ENCODE results near the gene NPHS1.
"Not testable (repeated sequence)": the region's sequence is repeated elsewhere in the genome, so short reads cannot be mapped to it uniquely, and the experiment has no call there.

Gene NPHS1

GRCh38 chr19:35872180-35872579, 19.9 kb upstream of the NPHS1 start:
- Histone ChIP-seq H3K27me3 (ENCODE audit: control insufficient read depth, insufficient read depth, low read length) (peaks cover 10% of the 10 kb centered on the region), H3K9me3 (ENCODE audit: control insufficient read depth, low read depth, low read length) (no peaks in the 10 kb centered on the region), H3K36me3 (ENCODE audit: control insufficient read depth, low read depth, low read length) (no peaks in the 10 kb centered on the region), H3K4me3 (ENCODE audit: low read length) (no peak overlapping the region), H3K9ac (ENCODE audit: low read length) (no peak overlapping the region), H3K4me1 (ENCODE audit: control insufficient read depth, low read depth, low read length) (peaks cover 14% of the 10 kb centered on the region), H3K27ac (ENCODE audit: low read length) (no peak overlapping the region)

DNA sequence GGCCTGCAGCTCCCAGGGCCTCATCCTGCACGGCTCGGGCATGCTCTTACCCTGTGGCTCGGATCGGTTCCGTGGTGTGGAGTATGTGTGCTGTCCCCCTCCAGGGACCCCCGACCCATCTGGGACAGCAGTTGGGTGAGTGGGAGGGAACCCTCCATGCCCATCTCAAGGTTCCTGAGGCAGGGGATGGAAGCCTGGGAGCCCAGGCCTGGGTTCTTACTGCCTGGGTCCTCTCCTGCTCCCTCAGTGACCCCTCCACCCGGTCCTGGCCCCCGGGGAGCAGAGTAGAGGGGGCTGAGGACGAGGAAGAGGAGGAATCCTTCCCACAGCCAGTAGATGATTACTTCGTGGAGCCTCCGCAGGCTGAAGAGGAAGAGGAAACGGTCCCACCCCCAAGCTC, 19.3 kb upstream of the NPHS1 start:
- Histone ChIP-seq H3K4me1 (ENCODE audit: control insufficient read depth, low read depth, low read length) (peaks cover 14% of the 10 kb centered on the region), H3K9ac (ENCODE audit: low read length) (no peak overlapping the region), H3K27me3 (ENCODE audit: control insufficient read depth, insufficient read depth, low read length) (peaks cover 10% of the 10 kb centered on the region), H3K36me3 (ENCODE audit: control insufficient read depth, low read depth, low read length) (no peaks in the 10 kb centered on the region), H3K27ac (ENCODE audit: low read length) (no peak overlapping the region), H3K9me3 (ENCODE audit: control insufficient read depth, low read depth, low read length) (no peaks in the 10 kb centered on the region), H3K4me3 (ENCODE audit: low read length) (no peak overlapping the region)

DNA sequence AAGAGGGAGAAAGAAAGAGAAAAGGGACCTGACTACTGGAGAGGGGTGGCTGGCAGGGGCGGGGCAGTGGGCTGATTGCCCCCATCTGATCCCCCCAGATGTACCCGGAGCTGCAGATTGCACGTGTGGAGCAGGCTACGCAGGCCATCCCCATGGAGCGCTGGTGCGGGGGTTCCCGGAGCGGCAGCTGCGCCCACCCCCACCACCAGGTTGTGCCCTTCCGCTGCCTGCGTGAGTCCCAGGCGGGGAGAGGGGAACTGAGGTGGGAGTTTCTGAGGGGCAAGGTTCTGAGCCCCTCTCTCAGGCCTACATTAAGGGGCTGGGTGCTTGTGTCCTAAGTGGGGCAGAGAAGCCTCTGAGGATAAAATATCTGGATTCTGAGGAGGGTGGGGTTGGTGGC, 18.5 kb upstream of the NPHS1 start:
- no peaks in the 10 kb centered on the region for H3K36me3 ChIP-seq (ENCODE audit: control insufficient read depth, low read depth, low read length)
- no peaks in the 10 kb centered on the region for H3K9me3 ChIP-seq (ENCODE audit: control insufficient read depth, low read depth, low read length)
- no peak overlapping the region for H3K9ac ChIP-seq (ENCODE audit: low read length)
- H3K27ac ChIP-seq (ENCODE audit: low read length) = no peak overlapping the region
- H3K4me1 ChIP-seq (ENCODE audit: control insufficient read depth, low read depth, low read length) = peaks cover 14% of the 10 kb centered on the region
- peaks cover 10% of the 10 kb centered on the region for H3K27me3 ChIP-seq (ENCODE audit: control insufficient read depth, insufficient read depth, low read length)
- peak overlapping the region; percentile 71 for H3K4me3 ChIP-seq (ENCODE audit: low read length)

DNA sequence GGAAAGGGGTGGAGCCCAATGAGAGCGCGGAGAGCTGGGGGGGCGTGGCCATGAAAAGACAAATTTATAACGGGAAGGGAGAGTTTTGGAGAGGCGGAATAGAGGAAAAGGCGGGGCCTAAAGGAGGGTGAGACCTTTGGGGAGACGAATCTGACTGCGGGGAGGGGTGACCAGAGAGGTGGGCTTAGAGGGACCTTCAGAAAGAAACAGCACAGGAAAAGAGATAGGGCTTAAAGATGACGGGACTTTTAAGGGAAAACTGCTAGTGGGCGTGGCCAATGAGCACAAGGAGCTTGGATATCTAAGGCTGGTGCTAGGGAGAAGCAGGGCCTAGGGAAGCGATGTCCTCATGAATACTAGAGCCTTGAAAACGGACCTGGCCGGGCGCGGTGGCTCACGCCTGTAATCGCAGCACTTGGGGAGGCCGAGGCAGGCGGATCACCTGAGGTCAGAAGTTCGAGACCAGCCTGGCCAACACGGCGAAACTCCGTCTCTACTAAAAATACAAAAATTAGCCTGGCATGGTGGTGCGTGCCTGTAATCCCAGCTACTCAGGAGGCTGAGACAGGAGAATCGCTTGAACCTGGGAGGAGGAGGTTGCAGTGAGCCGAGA, 17.9 kb upstream of the NPHS1 start:
- Histone ChIP-seq H3K27me3 (ENCODE audit: control insufficient read depth, insufficient read depth, low read length) (peaks cover 10% of the 10 kb centered on the region), H3K4me3 (ENCODE audit: low read length) (peak overlapping the region; percentile 71), H3K4me1 (ENCODE audit: control insufficient read depth, low read depth, low read length) (peaks cover 14% of the 10 kb centered on the region)
- H3K27ac ChIP-seq (ENCODE audit: low read length); H3K9ac ChIP-seq (ENCODE audit: low read length); H3K36me3 ChIP-seq (ENCODE audit: control insufficient read depth, low read depth, low read length); H3K9me3 ChIP-seq (ENCODE audit: control insufficient read depth, low read depth, low read length): not testable (repeated sequence)

DNA sequence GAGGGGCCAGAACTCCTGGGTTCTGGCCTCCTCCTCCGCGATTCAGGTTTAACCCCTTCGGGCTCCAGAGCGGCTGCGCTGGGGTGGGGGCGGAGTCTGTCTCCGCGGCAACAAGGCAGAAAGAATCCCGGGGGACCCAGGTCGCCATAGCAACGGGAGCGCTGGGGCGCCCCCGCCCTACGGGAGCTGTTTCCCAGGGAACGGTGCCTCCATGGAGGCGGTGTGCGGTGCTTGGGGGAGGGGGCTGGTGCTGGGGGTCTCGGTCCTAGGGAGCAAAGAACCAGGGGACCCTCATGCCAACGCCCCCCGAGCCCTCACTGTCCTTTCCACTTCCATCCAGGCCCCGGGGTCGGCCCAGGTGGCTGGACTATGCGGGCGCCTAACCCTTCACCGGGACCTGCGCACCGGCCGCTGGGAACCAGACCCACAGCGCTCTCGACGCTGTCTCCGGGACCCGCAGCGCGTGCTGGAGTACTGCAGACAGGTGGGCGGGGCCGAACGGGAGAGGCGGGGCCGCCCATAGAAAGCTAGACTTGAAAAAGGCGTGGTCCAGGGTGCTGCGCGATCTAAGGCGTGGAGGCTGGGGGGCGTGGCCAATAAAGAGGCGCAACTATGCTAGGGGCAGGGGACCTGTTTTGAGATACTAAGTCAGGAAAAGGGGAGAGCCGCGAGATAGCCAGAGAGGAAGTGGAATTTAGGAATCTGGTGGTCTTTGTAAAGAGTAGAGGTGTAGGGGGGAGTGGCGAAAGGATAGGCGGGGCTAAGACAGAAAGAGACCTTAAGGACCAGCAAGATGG, 17.2 kb upstream of the NPHS1 start:
- Histone ChIP-seq H3K9ac (ENCODE audit: low read length) (no peak overlapping the region), H3K27ac (ENCODE audit: low read length) (no peak overlapping the region), H3K27me3 (ENCODE audit: control insufficient read depth, insufficient read depth, low read length) (peaks cover 10% of the 10 kb centered on the region), H3K9me3 (ENCODE audit: control insufficient read depth, low read depth, low read length) (no peaks in the 10 kb centered on the region), H3K4me1 (ENCODE audit: control insufficient read depth, low read depth, low read length) (peaks cover 14% of the 10 kb centered on the region), H3K4me3 (ENCODE audit: low read length) (peak overlapping the region; percentile 71), H3K36me3 (ENCODE audit: control insufficient read depth, low read depth, low read length) (no peaks in the 10 kb centered on the region)

- H3K4me1 ChIP-seq (ENCODE audit: control insufficient read depth, low read depth, low read length) = peaks cover 14% of the 10 kb centered on the region
- H3K4me3 ChIP-seq (ENCODE audit: low read length) = peak overlapping the region; percentile 71
- no peak overlapping the region for H3K27ac ChIP-seq (ENCODE audit: low read length)
- H3K36me3 ChIP-seq (ENCODE audit: control insufficient read depth, low read depth, low read length) = no peaks in the 10 kb centered on the region
- no peak overlapping the region for H3K9ac ChIP-seq (ENCODE audit: low read length)
- peaks cover 10% of the 10 kb centered on the region for H3K27me3 ChIP-seq (ENCODE audit: control insufficient read depth, insufficient read depth, low read length)
- H3K9me3 ChIP-seq (ENCODE audit: control insufficient read depth, low read depth, low read length) = no peaks in the 10 kb centered on the region
Observed at GRCh38 chr19:35868823-35869326, 16.6 kb upstream of the NPHS1 start.

DNA sequence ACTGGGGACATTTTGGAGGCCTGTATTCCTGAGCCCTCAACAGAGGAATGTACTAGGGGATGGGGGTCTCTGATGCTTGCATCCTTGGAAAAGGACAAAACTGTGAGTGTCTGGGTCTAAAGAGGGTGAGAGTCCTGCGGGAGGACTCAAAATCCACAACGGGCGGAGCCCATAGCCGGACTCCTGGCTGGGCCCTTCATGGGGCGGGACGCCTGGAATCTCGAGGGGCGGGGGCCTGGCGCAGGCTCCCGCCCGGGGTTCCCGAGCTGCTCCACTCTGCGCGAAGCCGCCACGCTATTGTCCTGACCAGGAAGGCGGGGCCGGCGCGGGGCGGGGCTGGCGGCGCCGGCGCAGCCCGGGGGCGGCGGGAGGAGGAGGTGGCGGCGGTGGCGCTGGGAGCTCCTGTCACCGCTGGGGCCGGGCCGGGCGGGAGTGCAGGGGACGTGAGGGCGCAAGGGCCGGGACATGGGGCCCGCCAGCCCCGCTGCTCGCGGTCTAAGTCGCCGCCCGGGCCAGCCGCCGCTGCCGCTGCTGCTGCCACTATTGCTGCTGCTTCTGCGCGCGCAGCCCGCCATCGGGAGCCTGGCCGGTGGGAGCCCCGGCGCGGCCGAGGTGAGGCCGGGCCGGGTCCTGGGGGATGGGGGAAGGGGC, 16.0 kb upstream of the NPHS1 start, which contains the start of gene APLP1:
Gene APLP1 (plus strand): TSS at position 403 of the 651 bp plus-strand sequence. CDS start 63 bp downstream, at position 466.
- H3K27me3 ChIP-seq (ENCODE audit: control insufficient read depth, insufficient read depth, low read length) = peaks cover 10% of the 10 kb centered on the region
- H3K9me3 ChIP-seq (ENCODE audit: control insufficient read depth, low read depth, low read length) = no peaks in the 10 kb centered on the region
- no peak within 1 kb of the TSS for H3K27ac ChIP-seq (ENCODE audit: low read length)
- peaks cover 14% of the 10 kb centered on the region for H3K4me1 ChIP-seq (ENCODE audit: control insufficient read depth, low read depth, low read length)
- H3K9ac ChIP-seq (ENCODE audit: low read length) = no peak within 1 kb of the TSS
- peak within 1 kb of the TSS; percentile 71 for H3K4me3 ChIP-seq (ENCODE audit: low read length)
- no peaks in the 10 kb centered on the region for H3K36me3 ChIP-seq (ENCODE audit: control insufficient read depth, low read depth, low read length)

DNA sequence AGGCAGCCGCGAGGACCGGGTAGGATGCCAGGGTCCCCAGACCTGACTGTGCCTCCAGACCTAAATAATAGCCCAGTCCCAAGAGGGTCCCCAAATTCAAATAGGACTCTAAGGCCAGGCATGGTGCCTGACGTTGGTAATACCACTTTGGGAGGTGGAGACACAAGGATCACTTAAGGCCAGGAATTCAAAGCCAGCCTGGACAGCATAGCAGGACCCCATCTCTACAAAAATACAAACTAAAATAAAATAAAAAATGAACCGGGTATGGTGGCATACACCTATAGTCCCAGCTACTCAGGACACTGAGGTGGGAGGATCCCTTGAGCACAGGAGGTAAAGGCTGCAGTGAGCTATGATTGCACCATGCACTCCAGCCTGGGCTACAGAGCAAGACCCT, 10.7 kb upstream of the NPHS1 start:
- Histone ChIP-seq H3K36me3 (ENCODE audit: control insufficient read depth, low read depth, low read length) (no peaks in the 10 kb centered on the region), H3K9me3 (ENCODE audit: control insufficient read depth, low read depth, low read length) (no peaks in the 10 kb centered on the region), H3K4me1 (ENCODE audit: control insufficient read depth, low read depth, low read length) (peaks cover 12% of the 10 kb centered on the region), H3K27me3 (ENCODE audit: control insufficient read depth, insufficient read depth, low read length) (peaks cover 56% of the 10 kb centered on the region), H3K27ac (ENCODE audit: low read length) (no peak overlapping the region), H3K9ac (ENCODE audit: low read length) (no peak overlapping the region), H3K4me3 (ENCODE audit: low read length) (no peak overlapping the region)

- H3K27me3 ChIP-seq (ENCODE audit: control insufficient read depth, insufficient read depth, low read length) = peaks cover 56% of the 10 kb centered on the region
Observed at GRCh38 chr19:35862528-35862927, 10.2 kb upstream of the NPHS1 start.

DNA sequence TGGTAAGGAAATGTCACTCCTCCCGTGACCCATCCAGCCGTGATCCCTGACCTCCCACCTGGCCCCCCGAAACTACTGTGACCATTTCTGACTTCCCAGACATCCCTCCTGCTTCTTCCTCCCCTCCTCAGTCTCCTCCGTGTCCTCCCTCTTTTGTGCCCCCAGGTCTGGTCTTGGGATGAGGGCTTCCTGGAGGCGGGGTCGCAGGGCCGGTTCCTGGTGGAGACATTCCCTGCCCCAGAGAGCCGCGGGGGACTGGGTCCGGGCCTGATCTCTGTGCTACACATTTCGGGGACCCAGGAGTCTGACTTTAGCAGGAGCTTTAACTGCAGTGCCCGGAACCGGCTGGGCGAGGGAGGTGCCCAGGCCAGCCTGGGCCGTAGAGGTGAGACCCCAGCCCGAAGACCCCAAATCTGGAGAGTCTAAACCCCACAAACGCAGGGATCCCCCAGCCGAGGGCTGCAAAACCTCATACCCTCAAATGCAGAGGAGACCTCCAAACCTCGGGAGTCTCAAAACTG, 9.4 kb upstream of the NPHS1 start:
- Histone ChIP-seq H3K36me3 (ENCODE audit: control insufficient read depth, low read depth, low read length) (no peaks in the 10 kb centered on the region), H3K9me3 (ENCODE audit: control insufficient read depth, low read depth, low read length) (no peaks in the 10 kb centered on the region), H3K4me3 (ENCODE audit: low read length) (peak overlapping the region; percentile 53), H3K4me1 (ENCODE audit: control insufficient read depth, low read depth, low read length) (peaks cover 7% of the 10 kb centered on the region), H3K9ac (ENCODE audit: low read length) (no peak overlapping the region), H3K27ac (ENCODE audit: low read length) (no peak overlapping the region), H3K27me3 (ENCODE audit: control insufficient read depth, insufficient read depth, low read length) (peaks cover 62% of the 10 kb centered on the region)

More at GRCh38 chr19:35862528-35862927, 10.2 kb upstream of the NPHS1 start:
- Histone ChIP-seq H3K4me3 (ENCODE audit: low read length) (no peak overlapping the region), H3K27ac (ENCODE audit: low read length) (no peak overlapping the region), H3K4me1 (ENCODE audit: control insufficient read depth, low read depth, low read length) (peaks cover 7% of the 10 kb centered on the region), H3K9me3 (ENCODE audit: control insufficient read depth, low read depth, low read length) (no peaks in the 10 kb centered on the region), H3K9ac (ENCODE audit: low read length) (no peak overlapping the region), H3K36me3 (ENCODE audit: control insufficient read depth, low read depth, low read length) (no peaks in the 10 kb centered on the region)

DNA sequence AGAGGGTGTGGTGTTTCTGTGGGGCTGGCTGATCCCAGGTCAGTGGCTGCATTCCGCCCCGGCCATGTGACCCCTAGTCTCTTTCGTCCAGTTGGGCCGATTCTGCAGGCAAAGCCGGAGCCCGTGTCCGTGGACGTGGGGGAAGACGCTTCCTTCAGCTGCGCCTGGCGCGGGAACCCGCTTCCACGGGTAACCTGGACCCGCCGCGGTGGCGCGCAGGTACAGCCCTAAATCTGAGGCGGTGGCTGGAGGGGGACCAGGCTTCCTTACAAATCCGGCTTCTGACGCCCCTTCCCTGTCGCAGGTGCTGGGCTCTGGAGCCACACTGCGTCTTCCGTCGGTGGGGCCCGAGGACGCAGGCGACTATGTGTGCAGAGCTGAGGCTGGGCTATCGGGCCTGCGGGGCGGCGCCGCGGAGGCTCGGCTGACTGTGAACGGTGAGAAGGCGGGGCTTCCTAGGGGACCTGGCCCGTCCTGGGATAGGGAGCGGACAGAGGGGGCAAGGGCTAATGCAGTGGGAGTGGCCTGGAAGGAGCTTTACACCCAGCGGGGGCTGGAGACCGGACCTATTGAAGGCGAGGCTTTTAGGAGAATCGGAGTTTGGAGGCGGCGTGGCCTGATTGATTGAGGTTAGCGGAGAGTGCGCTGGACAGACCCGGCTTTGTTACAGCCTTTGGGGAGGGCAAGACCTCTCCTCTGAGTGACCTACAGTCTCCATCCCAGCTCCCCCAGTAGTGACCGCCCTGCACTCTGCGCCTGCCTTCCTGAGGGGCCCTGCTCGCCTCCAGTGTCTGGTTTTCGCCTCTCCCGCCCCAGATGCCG, 8.7 kb upstream of the NPHS1 start:
- Histone ChIP-seq H3K9ac (ENCODE audit: low read length) (no peak overlapping the region), H3K9me3 (ENCODE audit: control insufficient read depth, low read depth, low read length) (no peaks in the 10 kb centered on the region), H3K27me3 (ENCODE audit: control insufficient read depth, insufficient read depth, low read length) (peaks cover 68% of the 10 kb centered on the region), H3K36me3 (ENCODE audit: control insufficient read depth, low read depth, low read length) (no peaks in the 10 kb centered on the region), H3K27ac (ENCODE audit: low read length) (no peak overlapping the region), H3K4me3 (ENCODE audit: low read length) (peak overlapping the region; percentile 53), H3K4me1 (ENCODE audit: control insufficient read depth, low read depth, low read length) (peaks cover 7% of the 10 kb centered on the region)
